Fibroblast of skin of scalp (primary cell): ENCODE data around the gene POP4.

Experiments used
- DNase-seq: peaks from one replicate; pipeline ENCODE4 v3.0.0-alpha.2; 2013

Gene POP4

DNA sequence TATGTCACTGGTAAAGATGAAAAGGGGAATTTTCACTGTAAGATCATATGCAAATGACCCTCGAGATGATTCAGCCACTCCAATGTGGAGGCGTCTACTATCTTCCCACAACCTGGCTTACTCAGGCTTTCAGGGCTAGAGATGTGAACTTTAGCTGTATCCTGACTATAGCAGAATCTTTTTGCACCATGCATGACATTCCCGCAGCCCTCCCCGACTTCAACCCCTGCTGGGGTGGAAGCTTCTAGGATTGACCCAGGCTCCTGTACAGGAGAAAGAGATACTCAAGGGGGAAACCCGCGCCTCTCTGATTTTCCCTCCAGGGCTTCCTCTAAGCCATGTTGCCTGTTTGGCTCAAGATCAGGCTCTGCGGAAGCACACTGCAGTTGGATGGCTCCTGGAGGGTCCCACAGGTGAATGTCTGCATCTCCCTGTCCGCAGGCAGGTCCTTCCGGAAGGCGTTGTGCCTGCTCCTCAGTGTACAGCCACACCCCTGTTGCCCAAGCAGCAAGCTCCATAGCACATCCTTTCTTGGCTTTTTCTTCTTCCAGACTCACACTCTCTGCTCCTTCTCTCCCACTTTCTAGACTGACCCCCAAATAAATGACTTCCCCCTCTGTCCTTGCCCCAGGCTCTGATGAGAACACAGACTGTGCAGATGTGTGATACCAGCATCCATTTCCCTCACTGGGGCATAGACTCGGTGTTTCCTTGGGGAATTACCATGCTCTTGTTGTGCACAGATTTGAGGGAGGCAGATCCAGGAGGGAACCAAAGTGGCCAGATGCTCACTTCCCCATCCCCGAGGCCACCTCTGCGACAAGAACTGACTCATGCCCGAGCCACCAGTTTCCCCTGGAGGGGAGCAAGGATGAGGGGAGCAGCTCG is 29.1 kb upstream of the POP4 start:
- DNase-seq = no peak

DNA sequence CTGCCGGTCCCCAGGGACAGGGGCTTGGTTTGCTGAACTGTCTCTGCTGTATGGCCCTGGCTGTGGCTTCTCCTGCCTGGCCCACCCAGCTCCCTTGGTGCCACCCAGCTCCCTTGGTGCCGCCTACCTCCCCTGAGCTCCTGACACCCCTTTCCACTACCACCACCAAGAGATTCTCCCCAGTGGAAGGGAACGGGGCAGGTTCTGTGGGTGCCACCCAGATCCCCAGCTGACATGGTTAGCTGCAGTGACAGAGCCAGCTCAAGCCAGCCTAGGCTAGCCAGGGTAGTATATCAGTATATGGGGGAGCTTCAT is 28.5 kb upstream of the POP4 start:
- DNase-seq = no peak

DNA sequence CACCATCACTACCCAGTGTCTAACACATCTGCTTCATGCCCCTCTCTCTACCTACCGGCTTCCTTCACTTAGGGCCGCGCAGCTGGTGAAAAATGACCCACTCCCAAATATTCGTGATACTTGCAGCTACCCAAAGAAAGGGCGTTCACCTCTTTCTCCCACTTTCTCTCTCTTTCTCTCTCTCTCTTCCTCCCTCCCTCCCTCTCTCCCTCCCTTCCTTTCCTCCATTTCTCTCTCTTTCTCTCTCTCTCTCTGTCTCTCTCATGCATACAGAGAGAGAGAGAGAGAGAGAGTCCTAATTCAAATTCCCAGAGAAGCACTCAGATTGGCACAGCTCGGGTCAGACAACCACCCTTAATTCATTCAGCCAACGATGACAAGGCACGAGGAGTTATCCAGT is 27.7 kb upstream of the POP4 start:
- no peak for DNase-seq

DNA sequence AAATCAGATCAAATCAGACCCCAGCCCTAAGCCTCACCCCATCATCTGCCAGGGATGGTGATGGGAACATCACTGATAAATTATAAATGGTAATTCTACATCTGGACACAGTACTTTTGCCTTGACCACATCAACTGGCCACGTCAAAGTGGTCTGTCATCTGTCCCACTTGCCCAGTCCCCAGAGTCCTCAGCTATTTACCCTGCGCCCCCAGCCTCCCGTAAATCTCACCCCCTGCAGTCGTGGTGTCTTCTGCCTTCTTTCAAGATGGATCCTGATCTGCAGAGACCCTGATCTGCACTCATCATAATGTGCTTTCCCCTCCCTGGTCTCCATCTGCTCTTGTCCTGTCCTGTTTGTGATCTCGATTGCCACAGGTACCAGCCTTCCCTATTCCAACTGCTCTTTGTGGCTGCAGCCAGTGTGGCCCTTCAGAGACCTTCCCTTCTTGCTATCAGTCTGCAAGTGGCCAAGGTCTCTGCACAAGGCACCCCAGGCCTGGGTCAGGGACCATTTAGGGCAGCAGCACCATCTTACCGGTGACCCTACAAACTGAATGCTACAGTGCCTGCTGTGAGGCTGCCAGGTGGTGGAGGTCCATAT is 26.7 kb upstream of the POP4 start:
- DNase-seq = no peak

DNA sequence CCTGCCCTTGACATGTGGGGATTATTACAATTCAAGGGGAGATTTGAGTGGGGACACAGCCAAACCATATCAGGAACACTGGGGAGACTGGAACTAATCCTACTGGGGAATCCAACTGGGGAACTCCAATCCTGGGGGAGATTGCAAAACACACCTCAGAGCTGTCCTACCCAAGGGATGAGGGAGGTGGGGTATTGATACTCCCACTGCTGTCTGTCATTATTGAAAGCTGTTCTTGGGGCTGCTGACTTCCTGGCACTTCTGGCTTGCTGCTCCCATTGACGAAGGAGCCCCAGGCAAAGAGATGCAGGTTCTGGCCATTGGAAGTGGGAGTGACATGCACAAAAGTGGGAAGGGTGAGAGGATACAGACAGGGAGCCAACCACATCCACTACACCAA is 24.7 kb upstream of the POP4 start:
- DNase-seq = no peak

DNA sequence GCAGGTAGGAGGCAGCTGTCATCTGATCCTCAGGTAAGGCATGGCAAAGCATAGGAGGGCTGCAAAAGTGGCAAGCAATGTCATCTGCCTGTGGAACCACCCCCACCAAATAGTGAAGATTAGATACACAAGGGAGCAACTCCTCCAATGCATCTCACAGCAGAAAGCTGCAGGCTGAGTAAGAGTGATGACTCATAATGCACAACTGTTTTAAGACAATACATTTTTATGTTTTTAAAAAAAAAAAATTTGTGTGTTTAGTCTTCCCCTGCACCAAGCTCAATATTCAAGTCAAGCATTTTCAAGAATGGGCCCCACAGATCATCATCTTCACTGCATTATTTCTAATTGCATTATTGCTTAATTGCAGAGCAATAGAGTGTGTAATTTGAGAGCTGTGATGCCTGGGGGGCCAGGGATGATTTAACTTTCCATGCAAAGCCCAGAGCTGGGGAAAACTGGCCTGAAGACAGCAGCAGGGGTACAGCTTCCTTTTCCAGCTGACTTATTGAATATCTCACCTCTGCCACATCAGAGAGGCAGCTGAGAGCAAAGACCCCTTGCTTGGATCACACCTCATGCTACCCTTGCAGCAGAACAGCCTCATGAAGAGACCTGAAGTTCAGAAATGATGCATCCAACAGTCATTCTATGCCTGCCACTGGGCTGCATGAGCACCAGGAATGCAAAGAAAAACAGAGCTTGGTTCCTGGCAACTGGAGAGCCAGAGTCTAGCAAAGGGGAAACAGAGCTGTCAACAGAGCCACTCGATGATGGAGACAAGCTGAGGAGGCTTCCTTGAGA is 22.7 kb upstream of the POP4 start:
- DNase-seq = peak; percentile 14

DNA sequence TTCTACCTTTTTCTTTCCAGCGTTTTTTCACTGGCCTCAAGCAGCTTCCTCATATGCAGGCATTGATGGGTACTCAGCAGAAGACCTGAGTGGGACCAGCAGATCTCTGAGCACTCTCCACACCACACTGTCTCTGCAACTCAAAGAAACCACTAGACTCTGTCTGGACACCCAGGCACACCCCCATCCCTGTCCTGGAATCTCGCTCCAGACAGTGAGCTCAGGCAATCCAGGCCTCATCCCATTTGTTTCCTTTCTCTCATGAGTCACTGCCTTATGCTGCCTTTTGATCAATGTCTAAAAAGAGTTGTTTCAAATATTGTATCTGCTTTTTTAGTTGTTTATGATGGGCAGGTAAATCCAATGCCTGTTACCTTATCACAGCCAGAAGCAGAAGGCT is 19.7 kb upstream of the POP4 start:
- no peak for DNase-seq

DNA sequence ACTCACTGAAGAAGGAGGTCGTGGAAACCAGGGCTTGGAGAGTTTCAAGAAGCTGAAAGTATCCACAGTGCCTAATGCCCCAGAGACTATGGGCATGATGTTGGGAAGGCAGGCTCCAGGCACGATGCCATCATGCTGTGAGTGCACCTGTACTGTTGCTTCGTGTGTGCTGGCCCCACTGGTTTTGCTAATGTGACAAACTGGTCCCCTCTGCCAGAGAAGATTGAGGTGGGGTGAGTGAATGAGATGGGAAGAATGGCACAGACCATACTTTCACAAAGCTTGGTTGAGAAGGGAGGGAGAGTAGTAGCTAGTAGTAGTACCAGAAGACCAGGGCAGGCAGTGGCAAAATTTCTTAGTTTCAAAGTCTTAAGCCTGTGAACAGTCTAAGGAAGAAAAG is 19.0 kb upstream of the POP4 start:
- no peak for DNase-seq

DNA sequence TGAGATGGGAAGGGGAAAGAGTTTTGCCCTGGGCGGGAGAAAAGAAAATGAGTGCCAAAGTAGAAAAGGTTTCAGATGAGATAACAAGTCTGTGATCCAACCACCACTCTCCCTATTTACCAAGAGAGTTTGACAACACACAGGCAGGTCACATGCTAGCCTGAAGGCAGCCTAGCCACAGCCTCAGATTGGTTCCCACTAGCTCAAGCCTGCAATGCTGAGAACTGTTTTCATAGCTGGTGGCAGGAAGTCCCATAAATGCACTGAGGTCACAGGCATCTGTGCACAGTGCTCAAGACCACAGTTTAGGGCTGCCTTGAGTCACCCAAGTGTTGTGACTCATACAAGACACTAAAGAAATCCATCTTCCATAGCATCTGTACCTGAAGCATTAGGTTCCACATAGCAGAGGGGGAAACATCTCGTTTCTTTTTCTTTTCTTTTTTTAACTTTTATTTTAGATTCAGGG is 18.5 kb upstream of the POP4 start:
- peak; percentile 20 for DNase-seq

DNA sequence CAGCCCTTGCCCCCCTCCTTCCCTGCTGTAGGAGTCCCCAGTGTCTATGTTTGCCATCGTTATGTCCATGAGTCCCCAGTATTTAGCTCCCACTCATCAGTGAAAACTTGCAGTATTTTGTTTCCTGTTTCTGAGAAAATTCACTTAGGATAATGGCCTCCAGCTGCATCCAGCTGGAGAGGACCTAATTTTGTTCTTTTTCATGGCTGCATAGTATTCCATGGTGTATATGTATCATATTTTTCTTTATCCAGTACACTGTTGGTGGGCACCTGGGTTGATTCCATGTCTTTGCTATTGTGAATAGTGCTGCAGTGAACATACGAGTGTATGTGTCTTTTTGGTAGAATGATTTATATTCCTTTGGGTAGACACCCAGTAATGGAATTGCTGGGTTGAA is 18.0 kb upstream of the POP4 start:
- DNase-seq = no peak

DNA sequence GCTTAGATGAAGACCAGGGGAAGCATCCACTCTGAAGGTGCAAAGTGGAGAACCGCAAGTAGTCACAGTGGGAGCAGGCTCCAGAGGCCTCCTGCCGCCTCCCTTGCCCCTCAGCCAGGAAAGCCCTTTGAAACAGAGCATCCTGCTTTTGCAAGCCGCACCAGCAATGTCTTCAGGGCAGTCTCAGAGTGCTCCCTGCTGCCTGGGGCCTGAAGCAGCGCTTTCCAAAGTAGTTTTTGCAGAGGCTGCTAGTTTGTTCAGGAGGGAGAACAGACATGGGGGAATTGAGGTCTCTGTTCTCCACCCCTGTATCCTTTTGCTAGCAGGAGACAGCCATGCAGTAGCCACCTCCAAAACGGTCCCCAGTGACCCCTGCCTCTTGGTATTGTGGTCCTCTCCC is 15.8 kb upstream of the POP4 start:
- no peak for DNase-seq

DNA sequence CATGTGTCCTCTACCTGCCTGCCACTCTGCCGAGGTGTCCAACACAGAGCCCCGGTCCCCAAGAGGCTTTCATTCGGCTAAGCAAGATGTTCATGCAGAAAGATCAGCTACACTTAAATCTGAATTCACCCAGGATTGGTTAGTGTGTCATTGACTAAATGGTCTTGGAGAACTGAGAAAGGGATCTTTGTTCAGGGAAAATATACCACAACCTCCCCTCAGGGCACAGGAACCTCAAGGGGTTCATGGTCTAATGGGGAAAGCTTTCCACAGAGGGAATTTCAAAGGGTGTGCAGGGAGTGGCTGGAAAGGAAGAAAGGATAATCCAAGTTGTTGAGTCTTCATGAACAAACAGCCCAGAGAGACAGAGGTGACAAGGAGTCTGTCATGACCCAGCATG is 14.4 kb upstream of the POP4 start:
- no peak for DNase-seq

DNA sequence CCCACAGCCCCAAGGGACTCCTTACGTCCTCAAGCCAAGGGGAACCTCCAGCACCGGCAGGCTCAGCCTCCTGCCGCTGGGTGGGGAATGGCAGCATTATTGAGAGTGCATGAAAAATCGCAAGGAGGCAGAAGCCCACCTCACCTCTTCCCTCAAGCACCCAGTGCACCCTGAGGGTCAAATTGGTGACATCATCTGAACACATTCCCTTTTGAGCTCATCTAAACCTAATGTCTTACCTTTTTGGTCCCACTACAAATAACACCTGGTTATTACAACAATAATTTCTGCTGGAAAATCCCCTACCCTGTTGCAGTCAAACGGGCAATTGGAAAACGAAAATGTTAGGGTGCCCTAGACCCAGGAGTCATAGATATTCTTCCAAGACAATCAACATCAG is 12.2 kb upstream of the POP4 start:
- no peak for DNase-seq

DNA sequence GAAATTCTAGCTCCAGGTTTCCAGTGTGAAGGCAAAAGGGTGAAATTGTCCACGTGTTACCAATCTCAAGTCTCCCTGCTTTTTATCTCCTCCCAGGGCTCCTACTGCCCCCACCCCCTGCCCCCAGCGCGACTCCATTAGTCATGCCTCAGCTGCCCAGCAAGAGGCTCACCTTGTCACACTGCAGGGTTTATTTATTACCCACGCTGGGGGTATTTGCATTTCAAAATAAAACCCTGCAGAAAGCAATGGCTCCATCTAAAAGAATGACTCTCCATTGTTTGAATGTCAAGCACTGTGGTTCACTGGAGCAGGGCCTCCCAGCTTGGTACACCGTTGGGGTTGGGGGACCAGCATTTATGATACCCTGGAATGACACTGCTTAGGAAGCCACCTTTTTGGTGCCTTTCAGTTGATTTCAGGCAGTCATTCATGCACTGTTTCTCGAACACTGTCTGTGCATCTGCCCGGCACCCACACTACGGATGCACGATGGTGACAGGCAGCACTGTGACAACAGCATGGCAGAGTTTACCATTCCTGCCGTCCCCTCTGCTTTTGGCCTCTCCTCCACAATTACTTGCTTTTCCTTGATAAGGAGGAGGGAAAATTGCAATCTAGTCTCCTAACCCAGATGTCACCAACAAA is 9.9 kb upstream of the POP4 start:
- no peak for DNase-seq

DNA sequence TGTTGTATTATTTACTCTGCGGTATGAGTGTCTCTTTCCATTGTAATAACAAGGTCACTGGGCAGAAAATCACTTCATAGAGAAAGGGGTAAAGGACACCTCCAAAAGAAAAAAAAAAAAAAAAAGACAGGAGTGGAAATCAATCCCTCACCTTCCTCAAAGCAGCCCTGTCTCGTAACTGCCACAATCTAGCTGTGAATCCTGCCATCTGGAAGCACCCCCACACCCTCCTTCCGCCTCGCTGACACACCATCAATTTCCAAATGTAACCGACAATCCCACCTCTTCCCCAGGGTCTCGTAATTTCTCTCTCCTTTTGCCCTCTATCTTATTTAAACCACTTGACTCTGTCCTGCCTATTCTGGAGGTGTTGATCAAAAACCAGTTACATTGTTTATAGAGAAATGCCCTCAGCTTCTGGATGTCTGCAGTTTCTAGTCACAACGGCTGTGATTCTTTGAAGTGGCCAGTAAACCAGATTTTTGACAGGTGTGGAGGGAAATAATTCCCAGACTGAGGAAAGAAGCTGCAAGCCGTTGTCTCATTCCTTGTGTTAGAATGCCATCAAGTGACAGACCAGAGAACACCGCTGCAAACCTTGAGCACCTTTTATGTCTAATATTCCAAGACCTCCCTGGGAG is 9.1 kb upstream of the POP4 start:
- DNase-seq = no peak

DNA sequence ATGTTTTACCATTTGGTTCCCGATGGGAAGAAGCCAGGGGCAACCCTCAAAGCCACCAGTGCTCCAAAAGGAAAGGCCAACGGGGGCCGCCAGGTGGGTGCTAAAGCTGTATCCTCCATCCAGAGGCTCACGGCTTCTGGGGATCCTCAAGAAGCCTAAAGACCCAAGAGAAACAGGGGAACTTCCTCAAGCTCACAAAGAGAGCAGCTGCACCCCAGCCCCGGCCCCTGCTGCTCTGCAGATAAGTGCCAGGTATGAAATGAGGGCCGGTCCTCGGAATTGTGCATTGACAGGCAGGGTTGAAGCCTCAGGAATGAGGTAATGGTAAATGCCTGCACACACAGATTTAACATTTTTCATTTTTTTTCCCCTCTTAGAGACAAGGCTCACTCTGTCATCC is 8.0 kb upstream of the POP4 start:
- no peak for DNase-seq

DNA sequence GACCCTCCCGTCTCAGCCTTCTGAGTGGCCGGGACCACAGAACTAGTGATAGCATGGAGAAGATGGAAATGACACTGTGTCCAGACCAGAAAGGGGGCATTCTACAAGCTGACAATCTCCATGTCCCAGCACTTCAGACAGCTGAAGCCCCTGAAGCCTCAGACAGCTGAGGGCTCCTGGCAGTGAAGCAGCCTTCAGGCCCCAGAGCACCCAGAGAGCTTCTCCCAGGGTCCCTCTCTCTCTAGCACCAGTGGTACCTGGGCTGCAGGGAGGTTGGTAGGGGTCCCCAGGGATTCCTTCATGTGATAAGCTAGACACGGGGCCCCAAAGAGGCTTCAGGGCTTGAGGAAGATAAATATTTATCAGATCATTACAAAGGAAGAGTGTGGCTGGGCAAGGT is 7.6 kb upstream of the POP4 start:
- DNase-seq = no peak

DNA sequence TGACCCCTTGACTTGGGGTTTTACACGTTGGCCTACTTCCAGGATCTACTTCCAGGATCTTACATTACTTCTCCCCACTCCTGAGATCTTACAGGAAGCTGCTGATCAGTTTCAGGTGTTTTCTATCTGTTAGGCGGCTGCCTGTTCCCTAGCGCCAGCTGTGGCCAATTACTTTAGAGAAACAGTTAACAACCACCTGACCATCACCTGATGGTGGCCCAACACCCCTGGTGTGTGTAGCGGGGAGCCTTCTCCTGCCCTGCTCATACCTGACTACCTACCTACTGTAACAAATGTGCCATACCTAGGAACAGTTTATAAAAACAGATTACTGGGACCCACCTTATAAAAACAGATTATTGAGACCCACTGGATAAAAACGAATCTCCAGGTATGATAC is 2.8 kb upstream of the POP4 start:
- DNase-seq = no peak

DNA sequence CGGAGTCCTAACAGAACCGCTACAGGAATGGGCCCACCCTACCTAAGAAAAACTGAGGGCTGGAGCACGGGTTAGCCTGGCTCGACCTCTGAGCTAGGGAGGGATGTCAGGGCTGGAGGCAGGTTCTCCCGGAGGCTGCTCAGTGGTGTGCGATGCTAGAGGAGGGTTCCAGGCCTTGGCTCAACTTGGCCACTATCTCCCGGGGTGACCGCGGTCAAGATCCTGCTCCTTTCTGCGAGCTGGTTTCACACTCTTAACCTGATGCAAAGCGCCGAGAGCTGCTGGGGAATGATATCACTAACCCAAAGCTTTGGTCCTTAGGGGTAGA is 301 bp downstream of the POP4 start:
- no peak for DNase-seq

DNA sequence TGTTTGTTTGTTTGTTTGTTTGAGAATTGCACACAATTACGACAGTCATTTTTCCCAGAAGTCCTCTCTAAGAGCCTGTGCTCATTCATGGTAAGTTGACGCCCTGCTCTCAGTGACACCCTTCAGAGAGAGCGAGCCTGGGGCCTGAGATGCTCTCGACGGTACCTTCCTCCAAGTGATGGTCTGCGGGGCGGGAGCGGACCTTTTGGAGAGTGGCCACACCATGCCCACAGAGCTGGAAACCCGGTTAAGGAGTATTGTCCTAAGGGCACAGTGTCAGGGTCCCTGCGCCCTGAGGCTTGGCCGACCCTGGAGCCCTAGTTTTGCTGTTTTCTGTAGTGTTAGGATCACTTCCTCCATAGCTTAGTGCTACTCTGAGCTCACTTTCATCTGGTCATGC is 3.6 kb downstream of the POP4 start:
- no peak for DNase-seq

DNA sequence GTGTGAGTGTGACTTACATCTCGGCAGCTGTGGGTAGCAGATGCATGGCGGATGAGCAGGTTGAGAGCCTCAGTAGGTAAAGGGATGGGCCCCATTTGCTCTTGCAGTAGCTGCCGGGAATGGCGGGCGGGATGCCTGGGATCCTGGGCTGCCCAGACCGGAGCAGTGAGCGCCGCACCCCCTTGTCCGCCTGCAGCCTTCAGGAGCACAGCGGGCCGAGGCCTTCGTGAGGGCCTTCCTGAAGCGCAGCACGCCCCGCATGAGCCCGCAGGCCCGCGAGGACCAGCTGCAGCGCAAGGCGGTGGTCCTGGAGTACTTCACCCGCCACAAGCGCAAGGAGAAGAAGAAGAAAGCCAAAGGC is 4.1 kb downstream of the POP4 start:
- no peak for DNase-seq

DNA sequence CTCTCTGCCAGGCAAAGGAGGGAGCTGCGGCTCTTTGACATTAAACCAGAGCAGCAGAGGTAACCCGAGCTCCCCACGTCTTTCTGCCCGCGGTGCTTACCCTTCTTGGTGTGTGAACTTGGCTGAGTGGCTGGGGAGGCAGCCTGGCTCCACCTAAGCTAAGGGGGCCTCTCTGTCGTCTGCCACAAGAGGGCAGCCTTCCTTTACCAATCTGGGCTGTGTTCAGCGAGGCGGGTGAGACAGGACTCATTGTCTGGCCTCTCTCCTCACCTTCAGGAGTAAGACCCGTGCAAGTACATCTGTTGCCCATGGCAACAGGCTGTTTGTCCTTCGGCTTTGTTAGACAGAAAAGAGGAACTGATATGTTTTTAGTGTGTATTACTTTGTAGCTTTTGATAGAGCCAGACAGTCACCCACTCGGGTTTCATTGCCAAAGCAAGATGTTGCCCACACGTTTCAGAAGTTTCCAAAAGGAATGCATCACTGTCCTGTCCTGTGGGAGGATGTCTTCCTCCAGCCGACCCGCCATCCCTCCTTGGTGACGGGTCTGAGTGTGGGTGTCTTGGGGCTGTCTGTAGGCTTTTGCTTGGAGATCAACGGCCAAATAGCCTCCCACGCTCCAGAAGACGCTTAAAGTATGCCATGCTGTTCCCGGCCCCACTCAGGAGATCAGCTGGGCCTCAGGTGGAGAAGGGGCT is 4.6 kb downstream of the POP4 start:
- peak; percentile 79 for DNase-seq
